Fibroblast of lung (primary cell): ENCODE results near the gene ANKRD44. TPM values are rescaled to one million over a fixed set of nuclear protein-coding genes. Genes with fewer than 3 reads are reported as not detected.

ENCODE experiments used
- DNase-seq, 2 donors: peaks; one replicate each; pipeline versions ENCODE4 v3.0.0 to v3.0.0-alpha.2; 2010; ENCODE audit warnings: low read depth in 2 of 2
- H2AFZ ChIP-seq: 2 replicates; pipeline ENCODE4 v1.5.1; 2012; ENCODE audit warnings: low read length, control low read depth, inconsistent platforms
- H3K27ac ChIP-seq: 2 replicates; pipeline ENCODE4 v1.5.1; 2011; ENCODE audit warnings: low read length, control low read depth; ENCODE audit not compliant: insufficient read depth
- H3K27me3 ChIP-seq: 2 replicates; pipeline ENCODE4 v1.5.1; 2011; ENCODE audit warnings: mild to moderate bottlenecking, low read length; ENCODE audit not compliant: control insufficient read depth, insufficient read depth
- H3K36me3 ChIP-seq: 2 replicates; pipeline ENCODE4 v1.5.1; 2011; ENCODE audit warnings: low read length; ENCODE audit not compliant: control insufficient read depth, insufficient read depth
- H3K4me1 ChIP-seq: 2 replicates; pipeline ENCODE4 v1.5.1; 2011; ENCODE audit warnings: low read length; ENCODE audit not compliant: control insufficient read depth, insufficient read depth; ENCODE audit errors: extremely low read depth
- H3K4me2 ChIP-seq: 2 replicates; pipeline ENCODE4 v1.5.1; 2011; ENCODE audit warnings: low read length, control low read depth; ENCODE audit not compliant: insufficient read depth; ENCODE audit errors: extremely low read depth
- H3K4me3 ChIP-seq, 4 experiments: fragments of 200-600 bp in 1 of 4; sonication (generic) in 1 of 4; replicated peaks in 1 of 4; 2 replicates each; pipeline ENCODE4 v1.5.1; 2011 to 2016; ENCODE audit warnings: low read length in 4 of 4, low read depth in 3 of 4, mild to moderate bottlenecking in 3 of 4, control low read depth in 2 of 4, inconsistent platforms in 1 of 4, mixed read lengths in 1 of 4; ENCODE audit not compliant: insufficient read depth in 1 of 4; ENCODE audit errors: control extremely low read depth in 1 of 4
- H3K79me2 ChIP-seq: 2 replicates; pipeline ENCODE4 v1.5.1; 2012; ENCODE audit warnings: mild to moderate bottlenecking, low read length, inconsistent platforms; ENCODE audit not compliant: control insufficient read depth, insufficient read depth
- H3K9ac ChIP-seq: 2 replicates; pipeline ENCODE4 v1.5.1; 2011; ENCODE audit warnings: mild to moderate bottlenecking, low read length, control low read depth; ENCODE audit not compliant: insufficient read depth
- H3K9me3 ChIP-seq: 2 replicates; pipeline ENCODE4 v1.5.1; 2012; ENCODE audit warnings: low read depth, low read length; ENCODE audit not compliant: control insufficient read depth, insufficient read depth
- H4K20me1 ChIP-seq: 2 replicates; pipeline ENCODE4 v1.5.1; 2011; ENCODE audit warnings: low read length; ENCODE audit not compliant: control insufficient read depth, insufficient read depth; ENCODE audit errors: extremely low read depth
- CTCF ChIP-seq, 2 donors: IDR thresholded peaks in 1 of 2; conservative IDR thresholded peaks in 1 of 2; 1 replicate in 1 of 2; 2 replicates in 1 of 2; pipeline ENCODE4 v1.5.1; 2011 to 2012; ENCODE audit warnings: low read length in 2 of 2, control low read depth in 1 of 2, inconsistent platforms in 1 of 2, low read depth in 1 of 2, mild to moderate bottlenecking in 1 of 2
- EZH2 ChIP-seq: IDR thresholded peaks from 2 replicates; pipeline ENCODE4 v1.5.1; 2012; ENCODE audit warnings: low read length, control low read depth, mild to moderate bottlenecking; ENCODE audit errors: missing control alignments
- polyA plus RNA-seq, 2 donors: library from polyadenylated mRNA; depleted of rRNA in 1 of 2; stranded (reverse) in 1 of 2; unstranded in 1 of 2; fragments of >200 nt; gene quantifications; 2 replicates each; pipeline ENCODE4 v1.2.1, GENCODE V29; 2011 to 2012; ENCODE audit warnings: missing spikeins in 1 of 2
- total RNA-seq: library from RNA; depleted of rRNA; stranded (reverse); fragments of >200 nt; gene quantifications from 2 replicates; pipeline ENCODE4 v1.2.1, GENCODE V29; 2014

The ANKRD44 gene
- total and polyA plus RNA-seq, 2 donors (not counting 1 experiment from before 2014, with no cell fraction given) = 7.6 to 9.7 TPM

GRCh38 chr2:196994764-196995163 is 315.8 kb downstream of the ANKRD44 start:
- Histone ChIP-seq H3K36me3 (no peaks in the 10 kb centered on the region), H3K9ac (no peak overlapping the region), H3K79me2 (no peaks in the 10 kb centered on the region), H2AFZ (no peak overlapping the region), H4K20me1 (no peaks in the 10 kb centered on the region), H3K4me2 (no peak overlapping the region), H3K4me3 (no peak overlapping the region), H3K9me3 (no peaks in the 10 kb centered on the region), H3K4me1 (no peaks in the 10 kb centered on the region), H3K27ac (no peak overlapping the region), H3K27me3 (no peaks in the 10 kb centered on the region)
- TF ChIP-seq EZH2 (no peak), CTCF (conservative IDR thresholded peaks at IDR 0.05 in 1 of 2, IDR thresholded peaks at IDR 0.05 in 1 of 2; ENCODE audit: low read depth in 1 of 2, low read length in 2 of 2) (no peak)
- no peak for DNase-seq

- no peak for DNase-seq
- TF ChIP-seq EZH2 (no peak), CTCF (conservative IDR thresholded peaks at IDR 0.05 in 1 of 2, IDR thresholded peaks at IDR 0.05 in 1 of 2; ENCODE audit: low read depth in 1 of 2, low read length in 2 of 2) (no peak)
Observed at GRCh38 chr2:196993617-196994016, 317.0 kb downstream of the ANKRD44 start.

GRCh38 chr2:196992466-196992865 is 318.1 kb downstream of the ANKRD44 start:
- H3K9ac ChIP-seq = no peak overlapping the region
- DNase-seq = no peak
- TF ChIP-seq EZH2 (no peak), CTCF (conservative IDR thresholded peaks at IDR 0.05 in 1 of 2, IDR thresholded peaks at IDR 0.05 in 1 of 2; ENCODE audit: low read depth in 1 of 2, low read length in 2 of 2) (no peak)
- no peaks in the 10 kb centered on the region for H4K20me1 ChIP-seq
- H3K9me3 ChIP-seq = no peaks in the 10 kb centered on the region
- H3K36me3 ChIP-seq = no peaks in the 10 kb centered on the region
- no peaks in the 10 kb centered on the region for H3K79me2 ChIP-seq
- no peak overlapping the region for H2AFZ ChIP-seq
- no peak overlapping the region for H3K4me2 ChIP-seq
- no peaks in the 10 kb centered on the region for H3K27me3 ChIP-seq
- no peak overlapping the region for H3K27ac ChIP-seq
- peaks cover 2% of the 10 kb centered on the region for H3K4me1 ChIP-seq
- no peak overlapping the region for H3K4me3 ChIP-seq

More at GRCh38 chr2:196993617-196994016, 317.0 kb downstream of the ANKRD44 start:
- H3K9me3 ChIP-seq = no peaks in the 10 kb centered on the region
- H4K20me1 ChIP-seq = no peaks in the 10 kb centered on the region
- H3K79me2 ChIP-seq = no peaks in the 10 kb centered on the region
- H3K27me3 ChIP-seq = no peaks in the 10 kb centered on the region
- no peak overlapping the region for H3K9ac ChIP-seq
- H3K4me2 ChIP-seq = no peak overlapping the region
- no peak overlapping the region for H2AFZ ChIP-seq
- H3K4me3 ChIP-seq = no peak overlapping the region
- H3K27ac ChIP-seq = no peak overlapping the region
- peaks cover 2% of the 10 kb centered on the region for H3K4me1 ChIP-seq
- no peaks in the 10 kb centered on the region for H3K36me3 ChIP-seq
